Measurements from ENCODE around the gene AGK.

GRCh38 chr7:141559961-141560360 is 8.8 kb downstream of the AGK start:
- TF ChIP-seq CTCF (conservative IDR thresholded peaks at IDR 0.05), result no peak
- TF ChIP-seq EZH2 (IDR thresholded peaks at IDR 0.05; ENCODE audit: low read depth), result no peak

Measured in PC-9 (cell line).